ENCODE results near the gene GNPTG. TPM values are rescaled to one million over a fixed set of nuclear protein-coding genes. Genes with fewer than 3 reads are reported as not detected.

The GNPTG gene
- total RNA-seq, 1 donor from 2014 or later = 49.7 TPM

DNA sequence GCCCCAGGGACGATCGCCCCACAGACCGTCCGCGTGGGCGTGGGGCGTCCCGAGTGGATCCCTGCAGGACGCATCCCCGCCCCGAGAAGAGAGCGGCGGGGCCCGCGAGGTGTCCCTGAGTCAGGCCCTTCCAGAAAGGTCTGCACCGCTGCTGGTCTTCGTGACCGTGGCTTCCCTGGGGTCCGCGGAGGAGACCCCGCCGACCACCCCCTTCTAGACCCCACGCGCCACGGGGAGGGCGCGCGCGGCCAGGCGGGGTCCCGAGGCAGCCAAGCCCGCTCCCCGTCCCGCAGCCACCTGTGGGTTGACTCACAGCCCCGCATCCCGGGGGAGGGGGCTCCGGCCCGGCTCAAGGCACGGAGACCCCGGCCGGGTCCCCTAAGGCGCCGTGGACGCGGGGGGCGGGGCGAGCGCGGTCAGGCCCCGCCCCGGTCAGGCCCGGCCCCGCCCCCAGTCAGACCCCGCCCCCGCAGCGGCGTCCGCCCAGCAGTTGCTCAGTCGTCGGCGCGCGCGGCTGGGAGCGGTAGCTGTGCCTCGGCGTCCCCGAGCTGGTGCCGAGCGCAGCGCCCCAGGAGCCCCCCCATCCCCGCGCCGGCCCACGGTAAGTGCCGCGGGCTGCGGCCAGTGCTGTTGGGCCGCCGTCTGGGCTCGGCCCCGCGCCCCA lies 18.4 kb upstream of the GNPTG start, which contains the start of gene BAIAP3:
Gene BAIAP3 (plus strand): TSS at position 497 of the 664 bp plus-strand sequence. CDS start 4,905 bp downstream, outside the sequence.
- no peak for DNase-seq (ENCODE audit: low spot score, unreplicated experiment)
- Mint-ChIP-seq H3K36me3 (ENCODE audit: insufficient read depth) (no peaks in the 10 kb centered on the region), H3K4me3 (ENCODE audit: low read depth) (peak within 1 kb of the TSS; percentile 50), H3K27ac (peak within 1 kb of the TSS; percentile 59), H3K9me3 (ENCODE audit: low read depth) (no peaks in the 10 kb centered on the region), H3K27me3 (peaks cover 27% of the 10 kb centered on the region), H3K4me1 (ENCODE audit: low read depth) (peaks cover 10% of the 10 kb centered on the region)
- TF ChIP-seq, protein P1, sequence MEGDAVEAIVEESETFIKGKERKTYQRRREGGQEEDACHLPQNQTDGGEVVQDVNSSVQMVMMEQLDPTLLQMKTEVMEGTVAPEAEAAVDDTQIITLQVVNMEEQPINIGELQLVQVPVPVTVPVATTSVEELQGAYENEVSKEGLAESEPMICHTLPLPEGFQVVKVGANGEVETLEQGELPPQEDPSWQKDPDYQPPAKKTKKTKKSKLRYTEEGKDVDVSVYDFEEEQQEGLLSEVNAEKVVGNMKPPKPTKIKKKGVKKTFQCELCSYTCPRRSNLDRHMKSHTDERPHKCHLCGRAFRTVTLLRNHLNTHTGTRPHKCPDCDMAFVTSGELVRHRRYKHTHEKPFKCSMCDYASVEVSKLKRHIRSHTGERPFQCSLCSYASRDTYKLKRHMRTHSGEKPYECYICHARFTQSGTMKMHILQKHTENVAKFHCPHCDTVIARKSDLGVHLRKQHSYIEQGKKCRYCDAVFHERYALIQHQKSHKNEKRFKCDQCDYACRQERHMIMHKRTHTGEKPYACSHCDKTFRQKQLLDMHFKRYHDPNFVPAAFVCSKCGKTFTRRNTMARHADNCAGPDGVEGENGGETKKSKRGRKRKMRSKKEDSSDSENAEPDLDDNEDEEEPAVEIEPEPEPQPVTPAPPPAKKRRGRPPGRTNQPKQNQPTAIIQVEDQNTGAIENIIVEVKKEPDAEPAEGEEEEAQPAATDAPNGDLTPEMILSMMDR (IDR thresholded peaks at IDR 0.05; ENCODE audit: unreplicated experiment) = no peak

DNA sequence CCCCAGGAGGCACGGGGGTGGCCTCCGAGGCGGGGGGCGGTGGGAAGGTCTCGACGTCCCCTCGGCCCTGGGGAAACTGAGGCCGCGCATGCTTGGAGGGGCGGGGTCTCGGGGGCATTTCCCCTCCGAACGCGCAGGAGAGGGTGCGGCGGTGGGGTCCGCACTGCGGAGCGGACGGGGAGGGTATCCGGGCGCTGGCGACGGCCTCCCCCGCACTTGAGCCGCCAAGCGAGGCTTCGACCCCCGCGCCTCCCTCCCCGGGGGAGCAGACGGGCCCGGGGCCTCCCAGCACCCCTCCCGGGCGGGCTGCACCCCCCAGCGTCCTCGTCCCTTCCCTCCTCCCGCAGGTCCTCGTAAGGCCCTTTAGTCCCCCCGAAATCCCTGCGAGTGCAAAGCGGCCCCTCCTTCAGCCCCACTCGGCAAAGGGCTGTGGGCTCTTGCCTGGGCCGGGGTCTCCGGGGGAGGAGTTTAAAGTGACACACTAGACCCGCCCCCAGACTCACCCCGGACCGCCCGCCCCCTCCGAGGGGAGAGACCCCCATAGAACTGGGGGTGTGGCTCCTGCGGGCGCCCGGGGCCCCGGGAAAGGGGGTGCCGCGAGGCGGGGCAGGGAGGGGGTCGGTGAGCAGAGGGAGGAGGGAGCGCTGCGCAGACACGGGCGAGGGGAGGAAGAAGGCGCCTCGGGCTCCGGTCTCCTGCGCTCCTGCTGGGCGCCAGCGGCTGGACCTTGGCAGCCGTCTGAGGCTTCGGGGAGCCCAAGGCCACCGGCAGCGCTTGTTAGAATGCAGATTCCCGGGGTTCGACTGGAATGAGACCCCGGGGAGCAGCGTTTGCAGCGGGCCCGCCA lies 17.7 kb upstream of the GNPTG start:
- H3K4me3 Mint-ChIP-seq (ENCODE audit: low read depth) = peak overlapping the region; percentile 40
- H3K36me3 Mint-ChIP-seq (ENCODE audit: insufficient read depth) = no peaks in the 10 kb centered on the region
- peaks cover 10% of the 10 kb centered on the region for H3K4me1 Mint-ChIP-seq (ENCODE audit: low read depth)
- H3K27me3 Mint-ChIP-seq = peaks cover 27% of the 10 kb centered on the region
- no peaks in the 10 kb centered on the region for H3K9me3 Mint-ChIP-seq (ENCODE audit: low read depth)
- TF ChIP-seq, protein P1 (IDR thresholded peaks at IDR 0.05; ENCODE audit: unreplicated experiment) = no peak
- no peak for DNase-seq (ENCODE audit: low spot score, unreplicated experiment)
- H3K27ac Mint-ChIP-seq = no peak overlapping the region

DNA sequence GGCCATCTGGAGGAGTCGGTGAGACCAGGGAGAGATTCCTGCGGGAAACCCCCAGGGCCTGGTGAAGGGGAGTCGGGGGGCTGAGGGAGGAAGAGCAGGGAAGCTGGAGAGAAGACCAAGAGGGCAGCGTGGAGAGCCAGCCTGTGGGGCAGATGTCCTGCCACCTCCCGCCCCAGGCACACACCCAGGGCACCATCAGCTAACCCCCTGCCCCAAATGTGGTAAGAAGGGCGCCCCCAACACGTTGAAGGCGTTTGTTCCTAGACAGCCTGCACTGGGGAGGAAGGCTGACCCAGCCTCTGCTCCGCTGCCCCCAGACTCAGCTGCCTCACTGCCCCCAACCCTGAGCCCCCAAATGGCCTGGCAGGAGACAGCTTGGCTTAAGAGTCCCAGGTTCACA lies 17.0 kb upstream of the GNPTG start:
- Mint-ChIP-seq H3K4me1 (ENCODE audit: low read depth) (peaks cover 10% of the 10 kb centered on the region), H3K9me3 (ENCODE audit: low read depth) (no peaks in the 10 kb centered on the region), H3K27me3 (peaks cover 27% of the 10 kb centered on the region), H3K36me3 (ENCODE audit: insufficient read depth) (no peaks in the 10 kb centered on the region), H3K27ac (no peak overlapping the region), H3K4me3 (ENCODE audit: low read depth) (no peak overlapping the region)
- DNase-seq (ENCODE audit: low spot score, unreplicated experiment) = no peak
- TF ChIP-seq, protein P1 (IDR thresholded peaks at IDR 0.05; ENCODE audit: unreplicated experiment) = no peak

DNA sequence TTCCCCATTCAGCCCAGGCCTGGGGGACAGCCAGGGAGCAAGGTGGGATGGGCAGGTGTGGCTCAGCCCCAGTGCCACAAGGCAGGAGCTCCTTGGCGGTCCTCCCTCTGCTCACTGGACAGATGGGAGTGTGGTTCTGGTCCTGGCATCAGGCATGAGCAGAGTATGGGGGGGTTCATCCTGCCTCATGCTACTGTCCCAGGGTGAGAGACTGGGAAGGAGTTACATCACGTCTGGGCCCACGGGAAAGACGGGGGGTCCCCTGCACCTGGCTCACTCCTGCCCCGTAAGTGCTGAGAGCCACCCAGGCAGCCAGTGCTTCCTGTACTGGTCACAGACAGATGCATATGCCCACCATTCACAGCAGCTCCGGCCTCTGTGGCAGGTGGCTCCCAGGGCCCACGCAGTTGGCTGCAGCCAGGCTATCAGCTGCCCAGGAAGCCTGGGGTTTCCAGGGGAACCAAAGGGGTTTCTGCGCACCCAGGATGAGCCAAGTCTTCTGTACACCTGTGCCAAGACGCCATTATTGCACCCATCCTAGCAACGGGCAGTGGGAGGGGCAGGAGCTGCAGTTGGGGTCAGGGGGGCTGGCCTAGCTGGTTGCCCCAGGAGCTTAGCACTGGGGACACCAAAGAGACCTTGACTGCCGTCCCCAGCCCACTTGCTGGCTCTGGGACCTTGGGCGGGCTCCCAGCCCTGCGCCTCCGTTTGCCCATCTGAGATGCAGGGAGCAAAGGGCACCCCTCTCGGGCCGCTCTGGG lies 16.3 kb upstream of the GNPTG start:
- Mint-ChIP-seq H3K9me3 (ENCODE audit: low read depth) (no peaks in the 10 kb centered on the region), H3K4me1 (ENCODE audit: low read depth) (peaks cover 10% of the 10 kb centered on the region), H3K4me3 (ENCODE audit: low read depth) (no peak overlapping the region), H3K27ac (no peak overlapping the region), H3K36me3 (ENCODE audit: insufficient read depth) (no peaks in the 10 kb centered on the region), H3K27me3 (peaks cover 27% of the 10 kb centered on the region)
- no peak for DNase-seq (ENCODE audit: low spot score, unreplicated experiment)
- TF ChIP-seq, protein P1 (IDR thresholded peaks at IDR 0.05; ENCODE audit: unreplicated experiment) = no peak

DNA sequence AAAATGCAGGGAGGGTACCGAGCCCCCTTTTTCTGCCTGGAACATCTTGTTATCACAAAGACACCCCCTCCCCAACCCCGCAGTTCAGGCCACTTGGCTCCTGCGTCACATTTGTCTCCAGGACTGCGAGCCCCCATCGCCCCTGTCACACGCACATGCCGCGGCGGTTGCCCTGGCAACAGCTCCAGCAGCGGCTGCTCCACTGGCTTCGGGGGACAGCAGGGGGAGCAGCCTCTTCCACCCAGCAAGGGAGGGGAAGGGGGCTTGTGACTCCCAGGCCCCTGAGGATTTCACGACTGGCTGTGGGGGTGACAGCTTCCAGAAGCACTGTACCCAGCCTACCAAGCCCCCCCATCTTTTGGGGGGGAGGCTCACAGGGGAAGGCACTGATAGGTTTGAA lies 15.7 kb upstream of the GNPTG start:
- H3K9me3 Mint-ChIP-seq (ENCODE audit: low read depth) = no peaks in the 10 kb centered on the region

More for the DNA sequence above, 15.7 kb upstream of the GNPTG start:
- Mint-ChIP-seq H3K36me3 (ENCODE audit: insufficient read depth) (no peaks in the 10 kb centered on the region), H3K4me1 (ENCODE audit: low read depth) (peaks cover 10% of the 10 kb centered on the region), H3K27ac (no peak overlapping the region), H3K27me3 (peaks cover 27% of the 10 kb centered on the region), H3K4me3 (ENCODE audit: low read depth) (no peak overlapping the region)
- TF ChIP-seq, protein P1 (IDR thresholded peaks at IDR 0.05; ENCODE audit: unreplicated experiment) = no peak
- no peak for DNase-seq (ENCODE audit: low spot score, unreplicated experiment)
